GM13977 (cell line): ENCODE measurements around the gene JCAD.

Source experiments
- DNase-seq: peaks from one replicate; pipeline ENCODE4 v3.0.0; 2012; ENCODE audit warnings: low spot score
- in situ Hi-C: fragments of 300-500 bp; cut with MboI; formaldehyde crosslinking; loops from one replicate; pipeline ENCODE4 v1.12.0; 2022; ENCODE audit warnings: low sequenced_read_pairs, low pct_unique_long_range_greater_than_20kb, mixed read lengths, inconsistent platforms; ENCODE audit not compliant: unreplicated experiment
- TF ChIP-seq, protein P1 (sequence below): IDR thresholded peaks from 2 replicates; pipeline ENCODE4 v1.5.1; 2012; ENCODE audit warnings: mild to moderate bottlenecking, control low read depth; ENCODE audit not compliant: insufficient read depth; ENCODE audit errors: extremely low read depth, missing control alignments

The JCAD gene

DNA sequence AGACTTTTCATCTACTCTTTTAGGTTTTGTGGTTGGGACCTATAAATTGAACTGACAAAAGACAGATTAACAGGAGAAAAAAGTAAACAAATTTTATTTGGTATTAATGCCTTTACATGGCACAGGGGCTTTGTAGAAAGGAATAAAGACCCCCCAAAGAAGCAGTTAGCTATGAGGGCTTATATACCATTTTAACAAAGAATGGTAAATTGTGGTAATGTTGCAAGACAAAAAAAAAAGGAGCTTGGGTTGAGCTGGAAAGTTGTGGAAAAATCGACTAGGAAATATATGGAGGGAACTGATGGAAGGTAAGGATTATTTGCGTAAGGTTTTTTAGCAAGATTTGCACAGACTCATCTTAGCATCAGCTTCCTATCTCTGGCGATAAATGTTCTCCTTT is 84.6 kb downstream of the JCAD start:
- in situ Hi-C loops: no loop called here
- TF ChIP-seq, protein P1, sequence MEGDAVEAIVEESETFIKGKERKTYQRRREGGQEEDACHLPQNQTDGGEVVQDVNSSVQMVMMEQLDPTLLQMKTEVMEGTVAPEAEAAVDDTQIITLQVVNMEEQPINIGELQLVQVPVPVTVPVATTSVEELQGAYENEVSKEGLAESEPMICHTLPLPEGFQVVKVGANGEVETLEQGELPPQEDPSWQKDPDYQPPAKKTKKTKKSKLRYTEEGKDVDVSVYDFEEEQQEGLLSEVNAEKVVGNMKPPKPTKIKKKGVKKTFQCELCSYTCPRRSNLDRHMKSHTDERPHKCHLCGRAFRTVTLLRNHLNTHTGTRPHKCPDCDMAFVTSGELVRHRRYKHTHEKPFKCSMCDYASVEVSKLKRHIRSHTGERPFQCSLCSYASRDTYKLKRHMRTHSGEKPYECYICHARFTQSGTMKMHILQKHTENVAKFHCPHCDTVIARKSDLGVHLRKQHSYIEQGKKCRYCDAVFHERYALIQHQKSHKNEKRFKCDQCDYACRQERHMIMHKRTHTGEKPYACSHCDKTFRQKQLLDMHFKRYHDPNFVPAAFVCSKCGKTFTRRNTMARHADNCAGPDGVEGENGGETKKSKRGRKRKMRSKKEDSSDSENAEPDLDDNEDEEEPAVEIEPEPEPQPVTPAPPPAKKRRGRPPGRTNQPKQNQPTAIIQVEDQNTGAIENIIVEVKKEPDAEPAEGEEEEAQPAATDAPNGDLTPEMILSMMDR: no peak
- DNase-seq: no peak

DNA sequence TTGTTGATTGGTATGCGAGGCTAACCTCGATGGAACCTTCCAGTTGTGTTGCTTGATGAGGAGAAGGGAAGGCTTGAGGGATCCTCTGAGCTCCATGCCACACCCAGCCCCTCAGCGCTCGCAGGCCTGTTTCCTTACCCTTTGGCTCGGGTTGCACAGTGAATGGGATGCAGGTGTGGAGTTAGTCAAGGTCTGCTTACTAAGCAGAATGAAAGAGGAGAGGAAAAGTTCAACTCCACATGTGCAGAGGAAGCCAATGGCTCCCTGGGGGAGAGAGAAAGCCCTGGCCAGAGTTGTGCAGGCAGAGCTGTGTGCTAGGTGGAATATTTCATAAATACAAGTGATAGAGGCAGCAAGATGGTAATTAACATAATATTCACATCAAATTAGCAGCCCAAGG is 85.5 kb downstream of the JCAD start:
- TF ChIP-seq, protein P1: no peak
- DNase-seq: no peak
- in situ Hi-C loops: no loop called here

DNA sequence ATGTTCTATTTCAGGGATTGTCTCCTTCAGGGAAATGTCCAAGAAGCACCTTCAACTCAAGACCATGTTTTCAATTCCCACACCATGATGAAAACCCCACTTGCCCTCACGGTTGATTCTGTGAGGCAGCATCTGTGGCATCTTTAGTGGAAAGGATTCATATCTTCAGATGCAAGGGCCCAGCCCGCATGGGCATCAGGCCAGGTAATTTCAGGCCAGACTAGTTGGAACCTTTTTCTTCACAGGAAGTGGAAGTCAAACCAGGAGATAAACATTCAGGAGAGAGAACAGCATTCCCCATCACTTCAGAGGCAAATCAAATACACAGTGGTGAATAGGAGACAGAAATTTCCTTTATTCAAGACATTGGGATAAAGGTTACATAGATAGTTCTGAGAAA is 88.8 kb downstream of the JCAD start:
- TF ChIP-seq, protein P1: no peak
- DNase-seq: no peak
- in situ Hi-C loops: no loop called here

DNA sequence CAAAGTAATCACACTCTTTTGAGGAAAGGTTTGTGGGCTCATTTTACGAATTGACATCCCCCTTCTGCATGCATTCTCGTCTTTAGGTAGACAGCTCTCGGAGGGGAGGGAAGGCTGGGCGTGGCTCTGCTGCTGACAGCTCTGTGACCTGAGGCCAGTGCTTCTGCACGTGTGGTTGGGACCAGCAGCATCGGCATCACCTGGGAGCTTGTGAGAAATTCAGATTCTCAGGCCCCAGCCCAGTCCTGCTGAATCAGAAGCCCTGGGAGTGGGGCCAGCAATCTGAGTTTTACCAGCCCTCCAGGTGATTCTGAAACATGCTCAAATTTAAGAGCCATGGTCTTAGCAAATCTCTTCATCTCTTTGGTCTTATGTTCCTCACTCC is 89.4 kb downstream of the JCAD start:
- in situ Hi-C loops: no loop called here
- DNase-seq: no peak
- TF ChIP-seq, protein P1: no peak

DNA sequence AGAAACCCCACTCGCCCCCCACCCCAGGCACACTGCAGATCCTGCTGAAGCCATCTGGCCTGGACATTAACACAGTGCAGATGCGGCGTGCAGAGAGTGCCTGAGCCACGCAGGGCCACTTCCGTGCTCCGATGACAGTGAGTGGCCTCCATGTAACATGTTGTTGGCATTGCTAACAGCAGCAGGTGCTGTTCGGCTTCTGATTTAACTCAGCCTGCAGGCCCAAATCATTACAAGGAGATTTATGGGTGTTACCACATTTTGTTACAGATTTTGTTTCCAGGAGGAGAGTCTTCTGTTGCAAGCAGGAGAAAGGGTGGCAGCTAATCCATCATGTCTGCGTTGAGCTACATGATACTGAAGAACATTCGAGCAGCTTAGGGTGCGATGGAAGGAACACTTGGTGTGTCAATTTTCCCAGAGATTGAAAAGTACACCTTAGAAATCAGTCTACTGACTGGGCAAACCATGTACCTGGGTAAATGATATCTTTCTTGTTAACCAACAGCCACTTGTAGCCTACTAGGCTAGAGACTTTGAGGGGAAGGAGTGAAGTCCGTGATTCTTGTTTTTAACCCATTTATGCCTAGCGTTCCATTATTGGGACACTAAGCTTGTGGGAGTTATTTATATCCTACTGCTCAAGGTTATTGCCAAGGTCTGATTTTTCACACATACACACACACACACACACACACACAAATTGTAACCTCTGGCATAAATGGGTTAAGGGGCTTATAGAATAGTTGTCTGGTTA is 90.0 kb downstream of the JCAD start:
- in situ Hi-C loops: no loop called here
- TF ChIP-seq, protein P1: no peak

DNA sequence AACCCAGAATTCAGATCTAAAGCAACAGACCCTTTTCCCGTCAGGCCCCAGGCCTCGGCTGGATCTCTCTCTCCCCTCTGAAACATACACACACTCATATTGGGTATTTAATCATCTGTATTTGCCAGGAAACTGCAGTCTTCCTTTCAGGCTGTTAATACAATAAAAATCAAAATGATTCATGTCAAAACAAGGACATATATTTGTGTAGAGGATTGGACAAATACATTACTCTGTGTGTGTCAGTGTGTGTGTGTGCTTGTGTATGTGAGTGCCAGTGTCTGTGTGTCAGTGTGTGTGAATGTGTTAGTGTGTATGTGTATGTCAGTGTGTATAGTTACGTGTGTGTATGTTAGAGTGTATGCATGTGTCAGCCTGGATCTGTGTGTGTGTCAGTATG is 90.8 kb downstream of the JCAD start:
- DNase-seq: no peak
- in situ Hi-C loops: no loop called here
- TF ChIP-seq, protein P1: no peak

More for the DNA sequence above, 90.0 kb downstream of the JCAD start:
- DNase-seq: no peak
